MM.1S (cell line): ENCODE results near the gene TMEM135.

Experiments
- CTCF ChIP-seq: fragments of 300-600 bp; sonication (generic); IDR thresholded peaks from 2 replicates; pipeline ENCODE4 v1.5.1; 2016; ENCODE audit warnings: antibody characterized with exemption, low read length, mixed read lengths
- EZH2 ChIP-seq: fragments of 300-600 bp; sonication (generic); optimal IDR thresholded peaks from 2 replicates; pipeline ENCODE3; 2017; ENCODE audit warnings: low read depth, mild to moderate bottlenecking, antibody characterized with exemption, low read length, mixed read lengths
- EZH2phosphoT487 ChIP-seq: fragments of 300-600 bp; sonication (generic); IDR thresholded peaks from 2 replicates; pipeline ENCODE4 v1.6.1; 2018; ENCODE audit warnings: antibody characterized with exemption, low read length

- TF ChIP-seq EZH2phosphoT487: no peak
- TF ChIP-seq CTCF: no peak
- TF ChIP-seq EZH2: no peak
Observed at GRCh38 chr11:87330187-87330601, 292.5 kb downstream of the TMEM135 start.
